ENCODE data around the gene CCZ1. TPM values are rescaled to one million over a fixed set of nuclear protein-coding genes. Genes with fewer than 3 reads are reported as not detected.
"Not testable (repeated sequence)": the region's sequence is repeated elsewhere in the genome, so short reads cannot be mapped to it uniquely, and the experiment has no call there.

Gene CCZ1
- total and polyA plus RNA-seq, 2 of the 8 experiments (the other 6 are each of a cell fraction or from before 2014, with no cell fraction given), result 56.3 to 150 TPM

DNA sequence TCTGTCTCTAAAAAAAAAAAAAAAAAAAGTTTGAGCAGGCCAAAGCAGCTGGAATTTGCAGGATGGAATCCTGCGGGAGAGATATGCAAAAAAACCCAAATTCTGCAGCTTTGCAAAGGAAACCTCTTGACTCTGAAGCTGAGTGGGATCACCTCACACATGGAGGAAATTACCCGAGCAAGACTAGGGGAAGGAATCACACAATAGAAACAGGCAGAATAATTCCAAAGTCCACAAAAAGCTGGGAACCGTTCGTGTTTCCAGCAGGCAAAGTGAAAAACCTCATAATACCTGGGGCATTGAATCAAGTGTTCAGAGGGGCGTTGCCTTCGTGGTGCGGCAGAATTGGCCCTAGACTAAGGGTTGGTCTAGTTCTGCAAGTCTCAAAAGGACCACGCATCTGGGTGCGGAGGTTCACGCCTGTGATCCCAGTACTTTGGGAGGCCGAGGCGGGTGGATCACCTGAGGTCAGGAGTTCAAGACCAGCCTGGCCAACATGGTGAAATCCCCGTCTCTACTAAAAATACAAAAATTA, 41.4 kb upstream of the CCZ1 start:
- H4K5ac ChIP-seq (ENCODE audit: insufficient read length, low read depth, low read length); H3K79me1 ChIP-seq (ENCODE audit: low read depth, low read length); H2BK12ac ChIP-seq (ENCODE audit: low read depth, low read length); H3K9ac ChIP-seq (replicated peaks in 1 of 4; ENCODE audit: extremely low read depth in 1 of 4, low read depth in 3 of 4, low read length in 3 of 4); H2BK5ac ChIP-seq (ENCODE audit: low read depth, low read length); H3K14ac ChIP-seq (ENCODE audit: insufficient read length); H3K23me2 ChIP-seq (ENCODE audit: low read depth, low read length); H3K18ac ChIP-seq (ENCODE audit: extremely low read depth, low read length); H2BK15ac ChIP-seq (ENCODE audit: low read length); H3K56ac ChIP-seq (replicated peaks; ENCODE audit: insufficient read length, low read depth, low read length); H2BK20ac ChIP-seq (ENCODE audit: low read length); H2BK120ac ChIP-seq (replicated peaks; ENCODE audit: low read depth, low read length); DNase-seq (ENCODE audit: low read depth in 1 of 2, low spot score in 2 of 2); H3K36me3 ChIP-seq (ENCODE audit: control insufficient read depth in 2 of 4, insufficient read depth in 4 of 4, low read length in 3 of 4); H3K4me3 ChIP-seq (ENCODE audit: extremely low read depth in 1 of 4, insufficient read depth in 2 of 4, low read depth in 3 of 4, low read length in 4 of 4); H2AFZ ChIP-seq (ENCODE audit: low read length); H3K4me1 ChIP-seq (replicated peaks in 1 of 4; ENCODE audit: control insufficient read depth in 3 of 4, insufficient read depth in 4 of 4, low read length in 3 of 4); H3K27me3 ChIP-seq (replicated peaks in 1 of 4; ENCODE audit: control insufficient read depth in 3 of 4, extremely low read depth in 1 of 4, insufficient read depth in 3 of 4, low read length in 3 of 4); H2AK5ac ChIP-seq (ENCODE audit: low read depth, low read length); H4K91ac ChIP-seq (replicated peaks; ENCODE audit: insufficient read length, low read length); H3K4ac ChIP-seq (replicated peaks; ENCODE audit: insufficient read length, low read depth, low read length); H3K27ac ChIP-seq (ENCODE audit: low read depth, low read length); H3K4me2 ChIP-seq (ENCODE audit: insufficient read depth in 1 of 2, low read depth in 2 of 2, low read length in 2 of 2); FAIRE-seq; H4K20me1 ChIP-seq (replicated peaks in 1 of 2; ENCODE audit: control insufficient read depth in 1 of 2, insufficient read depth in 2 of 2, low read length in 2 of 2); H3K9me3 ChIP-seq (ENCODE audit: insufficient read depth in 2 of 2, low read depth in 1 of 2, low read length in 1 of 2); POLR2A ChIA-PET (ENCODE audit: partially characterized antibody); H3K79me2 ChIP-seq (ENCODE audit: control insufficient read depth in 1 of 2, insufficient read depth in 2 of 2, low read length in 2 of 2); H4K8ac ChIP-seq (ENCODE audit: extremely low read depth, insufficient read depth, low read length); H3K23ac ChIP-seq (ENCODE audit: insufficient read length): not testable (repeated sequence)
- WGBS, 2 experiments (ENCODE audit: extremely low coverage in 1 of 2, insufficient coverage in 1 of 2, insufficient read length in 1 of 2, insufficient replicate concordance in 2 of 2, low coverage in 1 of 2, low lambda C conversion rate in 2 of 2, missing lambda C conversion rate in 1 of 2), result 83% methylated on average over 13 of the region's 13 CpGs; no CpG with 5 or more reads in 1 of the 2 experiments
- CTCF ChIA-PET (ENCODE audit: partially characterized antibody), result interaction anchor here (0.6 to 2.0 kb wide), 13 partner anchors 9 to 1249 kb away, joined by 3 to 7 read pairs (median 4); no protein-coding TSS in a partner anchor

DNA sequence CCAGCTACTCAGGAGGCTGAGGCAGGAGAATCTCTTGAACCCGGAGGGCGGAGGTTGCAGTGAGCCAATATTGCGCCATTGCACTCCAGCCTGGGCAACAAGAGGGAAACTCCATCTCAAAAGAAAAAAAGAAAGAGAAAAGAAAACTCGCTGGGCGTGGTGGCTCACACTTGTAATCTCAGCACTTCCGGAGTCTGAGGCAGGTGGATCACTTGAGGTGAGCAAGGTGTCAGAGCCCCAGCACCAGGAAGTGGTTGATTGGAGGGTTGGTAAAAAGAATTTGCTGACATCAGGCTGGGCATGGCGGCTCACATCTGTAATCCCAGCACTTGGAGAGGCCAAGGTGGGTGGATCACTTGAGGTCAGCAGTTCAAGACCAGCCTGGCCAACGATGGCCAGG, 40.0 kb upstream of the CCZ1 start:
- FAIRE-seq; H2BK15ac ChIP-seq (ENCODE audit: low read length); DNase-seq (ENCODE audit: low read depth in 1 of 2, low spot score in 2 of 2); H2AFZ ChIP-seq (ENCODE audit: low read length); H2BK5ac ChIP-seq (ENCODE audit: low read depth, low read length); H3K23me2 ChIP-seq (ENCODE audit: low read depth, low read length); H3K14ac ChIP-seq (ENCODE audit: insufficient read length); H3K27ac ChIP-seq (ENCODE audit: low read depth, low read length); H4K20me1 ChIP-seq (replicated peaks in 1 of 2; ENCODE audit: control insufficient read depth in 1 of 2, insufficient read depth in 2 of 2, low read length in 2 of 2); H3K56ac ChIP-seq (replicated peaks; ENCODE audit: insufficient read length, low read depth, low read length); H2BK12ac ChIP-seq (ENCODE audit: low read depth, low read length); H2AK5ac ChIP-seq (ENCODE audit: low read depth, low read length); H3K23ac ChIP-seq (ENCODE audit: insufficient read length); H3K9ac ChIP-seq (replicated peaks in 1 of 4; ENCODE audit: extremely low read depth in 1 of 4, low read depth in 3 of 4, low read length in 3 of 4); H3K4me1 ChIP-seq (replicated peaks in 1 of 4; ENCODE audit: control insufficient read depth in 3 of 4, insufficient read depth in 4 of 4, low read length in 3 of 4); H3K27me3 ChIP-seq (replicated peaks in 1 of 4; ENCODE audit: control insufficient read depth in 3 of 4, extremely low read depth in 1 of 4, insufficient read depth in 3 of 4, low read length in 3 of 4); H3K9me3 ChIP-seq (ENCODE audit: insufficient read depth in 2 of 2, low read depth in 1 of 2, low read length in 1 of 2); H3K79me1 ChIP-seq (ENCODE audit: low read depth, low read length); H3K18ac ChIP-seq (ENCODE audit: extremely low read depth, low read length); H3K4me3 ChIP-seq (ENCODE audit: extremely low read depth in 1 of 4, insufficient read depth in 2 of 4, low read depth in 3 of 4, low read length in 4 of 4); H3K36me3 ChIP-seq (ENCODE audit: control insufficient read depth in 2 of 4, insufficient read depth in 4 of 4, low read length in 3 of 4); H4K5ac ChIP-seq (ENCODE audit: insufficient read length, low read depth, low read length); H3K79me2 ChIP-seq (ENCODE audit: control insufficient read depth in 1 of 2, insufficient read depth in 2 of 2, low read length in 2 of 2); H4K91ac ChIP-seq (replicated peaks; ENCODE audit: insufficient read length, low read length); H2BK20ac ChIP-seq (ENCODE audit: low read length); H4K8ac ChIP-seq (ENCODE audit: extremely low read depth, insufficient read depth, low read length); H3K4me2 ChIP-seq (ENCODE audit: insufficient read depth in 1 of 2, low read depth in 2 of 2, low read length in 2 of 2); H2BK120ac ChIP-seq (replicated peaks; ENCODE audit: low read depth, low read length); H3K4ac ChIP-seq (replicated peaks; ENCODE audit: insufficient read length, low read depth, low read length): not testable (repeated sequence)
- WGBS, 2 experiments (ENCODE audit: extremely low coverage in 1 of 2, insufficient coverage in 1 of 2, insufficient read length in 1 of 2, insufficient replicate concordance in 2 of 2, low coverage in 1 of 2, low lambda C conversion rate in 2 of 2, missing lambda C conversion rate in 1 of 2), result 93% methylated on average over 8 of the region's 8 CpGs; no CpG with 5 or more reads in 1 of the 2 experiments
- POLR2A ChIA-PET (ENCODE audit: partially characterized antibody), result interaction anchor here (1.2 kb wide), 1 partner anchor 165 kb away, joined by 3 read pairs; no protein-coding TSS in a partner anchor
- CTCF ChIA-PET (ENCODE audit: partially characterized antibody), result interaction anchor here (0.6 to 1.0 kb wide), 4 partner anchors 14 to 627 kb away, joined by 3 read pairs; no protein-coding TSS in a partner anchor

Measured in H1 (cell line).